EH (cell line): ENCODE measurements around the gene NEUROG3.

Source experiments
- DNase-seq: peaks from one replicate; pipeline ENCODE4 v3.0.0-alpha.2; 2015; ENCODE audit warnings: low read depth

The NEUROG3 gene

GRCh38 chr10:69573056-69573806 lies at the start of gene NEUROG3:
NEUROG3 (minus strand) TSS chr10:69573422; CDS start chr10:69573043, 379 bp downstream.
- DNase-seq: no peak

- DNase-seq: no peak
These were observed 47.4 kb upstream of the NEUROG3 start for GRCh38 chr10:69620625-69621024.

- DNase-seq: no peak
These were observed 46.4 kb upstream of the NEUROG3 start for GRCh38 chr10:69619626-69620025.

- no peak for DNase-seq
These were observed 45.5 kb upstream of the NEUROG3 start for GRCh38 chr10:69618746-69619145.

- DNase-seq: no peak
These were observed 43.1 kb upstream of the NEUROG3 start for GRCh38 chr10:69616358-69616757.

GRCh38 chr10:69614130-69614529 lies 40.9 kb upstream of the NEUROG3 start:
- DNase-seq: no peak

- no peak for DNase-seq
These were observed 39.5 kb upstream of the NEUROG3 start for GRCh38 chr10:69612760-69613159.

GRCh38 chr10:69609077-69609476 lies 35.9 kb upstream of the NEUROG3 start:
- no peak for DNase-seq

GRCh38 chr10:69600761-69601330 lies 27.6 kb upstream of the NEUROG3 start:
- no peak for DNase-seq

- peak; percentile 17 for DNase-seq
These were observed 15.1 kb upstream of the NEUROG3 start for GRCh38 chr10:69588358-69588757.

- DNase-seq: no peak
These were observed 11.4 kb upstream of the NEUROG3 start for GRCh38 chr10:69584624-69585023.

GRCh38 chr10:69583106-69583505 lies 9.9 kb upstream of the NEUROG3 start:
- DNase-seq: no peak

- DNase-seq: no peak
These were observed 7.2 kb upstream of the NEUROG3 start for GRCh38 chr10:69580435-69580834.

- DNase-seq: no peak
These were observed 6.3 kb upstream of the NEUROG3 start for GRCh38 chr10:69579464-69580060.

- no peak for DNase-seq
These were observed 5.3 kb upstream of the NEUROG3 start for GRCh38 chr10:69578508-69578991.

GRCh38 chr10:69577268-69578232 lies 4.3 kb upstream of the NEUROG3 start:
- no peak for DNase-seq

GRCh38 chr10:69576334-69577011 lies 3.3 kb upstream of the NEUROG3 start:
- no peak for DNase-seq

- DNase-seq: no peak
These were observed 2.0 kb upstream of the NEUROG3 start for GRCh38 chr10:69575164-69575722.

- DNase-seq: no peak
These were observed 1.4 kb upstream of the NEUROG3 start for GRCh38 chr10:69574571-69574978.

- DNase-seq: no peak
These were observed 815 bp downstream of the NEUROG3 start for GRCh38 chr10:69572159-69573055.
